Left renal pelvis (tissue), 4 donors: ENCODE results near the gene HSPA1L. TPM values are rescaled to one million over a fixed set of nuclear protein-coding genes. Genes with fewer than 3 reads are reported as not detected.

Experiments
- DNase-seq, 4 donors: peaks; one replicate each; pipeline ENCODE4 v3.0.0-alpha.2; 2013; ENCODE audit warnings: low read depth in 4 of 4, low spot score in 3 of 4
- polyA plus RNA-seq, 4 donors: library from polyadenylated mRNA; unstranded; fragments of 120-200 nt; gene quantifications; one replicate each; pipeline ENCODE4 v1.2.1, GENCODE V29; 2013; ENCODE audit not compliant: insufficient read length in 4 of 4

The HSPA1L gene
- polyA plus RNA-seq, 4 donors = 3.1 to 4.4 (median 3.7) TPM

DNA sequence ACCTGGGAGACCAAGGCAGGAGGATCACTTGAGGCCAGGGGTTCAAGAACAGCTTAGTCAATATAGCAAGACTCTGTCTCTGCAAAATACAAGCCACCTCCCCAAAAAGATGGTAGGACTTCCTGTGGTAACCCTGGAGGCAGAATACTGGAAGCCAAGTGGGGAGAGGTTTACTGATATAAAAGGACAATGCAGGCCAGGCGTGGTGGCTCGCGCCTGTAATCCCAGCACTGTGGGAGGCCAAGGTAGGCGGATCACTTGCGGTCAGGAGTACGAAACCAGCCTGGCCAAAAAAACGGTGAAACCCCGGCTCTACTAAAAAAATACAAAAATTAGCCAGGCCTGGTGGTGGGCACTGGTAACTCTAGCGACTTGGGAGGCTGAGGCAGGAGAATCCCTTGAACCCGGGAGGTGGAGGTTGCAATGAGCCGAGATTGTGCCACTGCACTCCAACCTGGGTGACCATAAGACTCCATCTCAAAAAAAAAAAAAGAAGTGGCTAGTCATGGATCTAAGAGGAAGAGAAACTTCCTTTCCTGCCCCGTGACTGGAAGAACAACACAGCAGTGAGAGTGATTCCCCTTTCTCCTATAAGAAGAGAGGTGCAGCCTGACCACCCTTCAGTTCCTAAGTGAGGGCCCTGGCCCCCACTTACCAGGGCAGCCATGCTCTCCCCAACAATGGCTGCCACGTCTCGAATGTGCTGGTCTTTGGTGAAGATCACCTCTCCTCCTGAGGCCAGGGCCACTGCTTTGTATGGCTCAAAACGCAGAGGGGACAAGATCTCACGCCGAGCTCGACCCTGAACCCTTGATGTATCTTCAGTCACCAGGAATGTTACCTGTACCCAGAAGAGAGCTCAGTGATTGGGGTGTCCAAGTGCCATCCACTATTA is 46.5 kb downstream of the HSPA1L start:
- DNase-seq = no peak

- no peak for DNase-seq
These were observed 47.9 kb downstream of the HSPA1L start for GRCh38 chr6:31767096-31767645.

DNA sequence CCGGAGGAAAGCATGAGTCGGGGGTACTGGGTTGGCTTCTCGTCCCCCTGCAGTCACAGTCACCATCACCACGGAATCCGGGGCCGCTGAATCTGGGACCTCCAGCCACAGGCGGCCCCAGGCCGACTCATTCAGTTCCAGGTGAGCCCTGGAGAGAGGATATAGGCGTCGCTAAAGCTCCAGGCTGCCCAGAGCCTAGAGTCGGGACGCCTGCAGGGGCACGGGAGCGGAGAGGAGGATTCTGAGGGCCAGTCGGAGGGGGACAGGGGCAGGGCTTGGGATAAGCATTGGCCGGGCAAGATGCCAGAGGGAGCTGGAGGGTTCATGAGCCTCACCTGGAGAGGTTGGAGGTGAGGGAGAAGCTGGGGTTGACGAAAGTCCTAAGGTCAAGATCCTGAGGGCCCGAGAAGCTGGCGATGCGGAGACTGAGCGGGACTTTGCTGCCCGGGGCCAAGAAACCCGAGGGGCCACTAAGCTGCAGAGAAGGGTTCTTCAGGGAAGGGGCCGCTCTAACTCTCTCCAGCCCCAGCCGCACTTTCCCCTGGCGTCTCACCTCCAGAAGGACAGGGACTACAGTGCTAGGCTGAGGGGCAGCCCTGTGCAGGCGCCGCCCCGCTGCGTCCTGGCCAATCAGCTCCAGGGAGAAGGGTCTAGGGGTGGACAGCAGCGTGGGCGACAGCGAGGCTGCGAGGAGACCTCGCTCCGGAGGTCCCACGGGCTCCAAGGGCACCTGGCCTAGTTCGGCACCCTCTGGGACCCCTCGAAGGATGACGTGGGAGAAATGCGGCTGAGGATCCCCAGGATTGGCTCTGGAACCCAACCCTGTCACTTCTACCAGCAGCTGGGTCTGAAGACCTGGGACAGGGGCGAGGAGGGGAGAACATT is 48.9 kb downstream of the HSPA1L start:
- no peak for DNase-seq

- DNase-seq = no peak
These were observed 49.5 kb downstream of the HSPA1L start for GRCh38 chr6:31765559-31765909.

GRCh38 chr6:31764198-31764597 is 50.9 kb downstream of the HSPA1L start:
- no peak for DNase-seq

DNA sequence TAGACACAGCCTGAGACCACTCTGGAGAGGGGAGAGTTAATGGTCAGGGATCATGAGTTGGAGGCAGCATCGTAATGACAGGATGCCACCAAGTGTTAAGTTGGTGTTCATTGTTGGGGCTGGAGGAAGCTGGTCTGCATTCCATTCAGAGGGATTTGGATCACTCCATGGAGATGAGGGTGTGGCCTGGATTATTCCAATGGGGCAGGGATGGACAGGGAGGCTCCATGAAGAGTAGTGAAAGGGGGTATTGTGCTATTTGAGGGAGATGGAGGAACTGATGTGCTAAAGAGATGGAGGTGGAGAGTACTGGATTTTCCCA is 51.5 kb downstream of the HSPA1L start:
- no peak for DNase-seq

- no peak for DNase-seq
These were observed 52.0 kb downstream of the HSPA1L start for GRCh38 chr6:31762878-31763618.

DNA sequence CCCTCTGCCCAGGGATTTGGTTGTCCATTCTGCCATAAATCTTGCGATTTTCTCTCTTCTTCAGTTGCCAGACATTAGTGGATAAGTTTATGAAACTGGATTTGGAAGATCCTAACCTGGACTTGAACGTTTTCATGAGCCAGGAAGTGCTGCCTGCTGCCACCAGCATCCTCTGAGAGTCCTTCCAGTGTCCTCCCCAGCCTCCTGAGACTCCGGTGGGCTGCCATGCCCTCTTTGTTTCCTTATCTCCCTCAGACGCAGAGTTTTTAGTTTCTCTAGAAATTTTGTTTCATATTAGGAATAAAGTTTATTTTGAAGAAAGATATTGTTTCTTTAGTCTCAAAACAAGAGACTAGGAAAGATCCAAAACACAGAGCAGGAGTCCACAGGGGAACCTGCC is 52.7 kb downstream of the HSPA1L start, which contains the start of gene SAPCD1:
Gene SAPCD1 (plus strand): TSS at position 301 of the 400 bp plus-strand sequence. CDS start 399 bp downstream, outside the sequence.
- no peak for DNase-seq

GRCh38 chr6:31761343-31761742 is 53.7 kb downstream of the HSPA1L start:
- DNase-seq = no peak

GRCh38 chr6:31760790-31761189 is 54.3 kb downstream of the HSPA1L start:
- no peak for DNase-seq

Other genes starting within 250 kb of the HSPA1L start
- gene LTA, start 243.0 kb downstream of the HSPA1L start, polyA plus RNA-seq = under 1 TPM; 0.23 to 0.43 (median 0.36) TPM
- gene TNF, start 239.7 kb downstream of the HSPA1L start, polyA plus RNA-seq = 1 to 10 TPM in 1 of 4 donors, under 1 TPM in 2, not detected in 1; 0.23 to 2.5 (median 0.29) TPM
- 1 to 10 TPM in 3 of 4 donors, under 1 TPM in 1; 0.66 to 2.0 (median 1.6) TPM for gene LTB, start 232.9 kb downstream of the HSPA1L start, polyA plus RNA-seq
- 10 to 100 TPM in 1 of 4 donors, 1 to 10 TPM in 3; 4.6 to 10.3 (median 4.9) TPM for gene LST1, start 229.0 kb downstream of the HSPA1L start, polyA plus RNA-seq
- gene NCR3, start 222.3 kb downstream of the HSPA1L start, polyA plus RNA-seq = under 1 TPM in 2 of 4 donors, not detected in 2; 0.17 to 0.20 TPM
- gene AIF1, start 200.0 kb downstream of the HSPA1L start, polyA plus RNA-seq = 10 to 100 TPM; 43.3 to 77.0 (median 73.6) TPM
- 100 to 1,000 TPM; 143 to 224 (median 174) TPM for gene PRRC2A, start 194.6 kb downstream of the HSPA1L start, polyA plus RNA-seq
- gene BAG6, start 162.6 kb downstream of the HSPA1L start, polyA plus RNA-seq = 100 to 1,000 TPM; 186 to 278 (median 241) TPM
- 100 to 1,000 TPM in 2 of 4 donors, 10 to 100 TPM in 2; 10.1 to 106 (median 83.8) TPM for gene APOM, start 159.4 kb downstream of the HSPA1L start, polyA plus RNA-seq
- gene C6orf47, start 154.5 kb downstream of the HSPA1L start, polyA plus RNA-seq = 10 to 100 TPM; 15.8 to 21.1 (median 19.0) TPM
- 10 to 100 TPM; 16.8 to 28.9 (median 24.9) TPM for gene GPANK1, start 150.3 kb downstream of the HSPA1L start, polyA plus RNA-seq
- 100 to 1,000 TPM; 184 to 243 (median 239) TPM for gene CSNK2B, start 149.2 kb downstream of the HSPA1L start, polyA plus RNA-seq
- 10 to 100 TPM; 16.6 to 28.7 (median 20.9) TPM for gene LY6G5B, start 145.3 kb downstream of the HSPA1L start, polyA plus RNA-seq
- gene LY6G5C, start 134.2 kb downstream of the HSPA1L start, polyA plus RNA-seq = 1 to 10 TPM; 1.6 to 5.9 (median 2.6) TPM
- gene ABHD16A, start 112.0 kb downstream of the HSPA1L start, polyA plus RNA-seq = 10 to 100 TPM; 50.1 to 67.5 (median 55.9) TPM
- 1 to 10 TPM in 1 of 4 donors, under 1 TPM in 2, not detected in 1; 0.30 to 1.5 (median 0.52) TPM for gene LY6G6F, start 108.4 kb downstream of the HSPA1L start, polyA plus RNA-seq
- gene LY6G6D, start 99.9 kb downstream of the HSPA1L start, polyA plus RNA-seq = not detected
- gene LY6G6C, start 93.5 kb downstream of the HSPA1L start, polyA plus RNA-seq = under 1 TPM in 3 of 4 donors, not detected in 1; 0.45 to 0.74 (median 0.63) TPM
- gene MPIG6B, start 91.9 kb downstream of the HSPA1L start, polyA plus RNA-seq = 1 to 10 TPM; 1.1 to 2.9 (median 1.4) TPM
- 100 to 1,000 TPM; 150 to 213 (median 182) TPM for gene DDAH2, start 86.0 kb downstream of the HSPA1L start, polyA plus RNA-seq
- gene CLIC1, start 78.8 kb downstream of the HSPA1L start, polyA plus RNA-seq = 100 to 1,000 TPM; 201 to 309 (median 278) TPM
- 10 to 100 TPM; 14.2 to 51.0 (median 25.2) TPM for gene MSH5, start 75.3 kb downstream of the HSPA1L start, polyA plus RNA-seq
- 10 to 100 TPM in 2 of 4 donors, 1 to 10 TPM in 2; 2.7 to 13.0 (median 7.9) TPM for gene SAPCD1, start 52.6 kb downstream of the HSPA1L start, polyA plus RNA-seq
- 10 to 100 TPM in 1 of 4 donors, 1 to 10 TPM in 3; 1.5 to 11.1 (median 5.5) TPM for gene VWA7, start 38.0 kb downstream of the HSPA1L start, polyA plus RNA-seq
- 10 to 100 TPM; 42.7 to 67.9 (median 60.0) TPM for gene VARS1, start 19.5 kb downstream of the HSPA1L start, polyA plus RNA-seq
- gene LSM2, start 8.3 kb downstream of the HSPA1L start, polyA plus RNA-seq = 10 to 100 TPM; 71.4 to 84.9 (median 84.3) TPM
- gene HSPA1A, start 260 bp upstream of the HSPA1L start, polyA plus RNA-seq = 100 to 1,000 TPM in 3 of 4 donors, 10 to 100 TPM in 1; 88.1 to 159 (median 116) TPM
- 100 to 1,000 TPM; 111 to 507 (median 160) TPM for gene HSPA1B, start 12.5 kb upstream of the HSPA1L start, polyA plus RNA-seq
- 10 to 100 TPM; 23.9 to 77.5 (median 69.9) TPM for gene NEU1, start 47.5 kb upstream of the HSPA1L start, polyA plus RNA-seq
- gene SLC44A4, start 63.7 kb upstream of the HSPA1L start, polyA plus RNA-seq = 10 to 100 TPM in 3 of 4 donors, 1 to 10 TPM in 1; 2.4 to 53.4 (median 41.4) TPM
- 10 to 100 TPM; 69.0 to 99.0 (median 77.6) TPM for gene EHMT2, start 82.4 kb upstream of the HSPA1L start, polyA plus RNA-seq
- 10 to 100 TPM; 17.7 to 28.9 (median 22.0) TPM for gene ZBTB12, start 86.8 kb upstream of the HSPA1L start, polyA plus RNA-seq
- 10 to 100 TPM in 1 of 4 donors, 1 to 10 TPM in 3; 3.1 to 12.4 (median 5.0) TPM for gene C2, start 112.4 kb upstream of the HSPA1L start, polyA plus RNA-seq
- gene CFB, start 130.8 kb upstream of the HSPA1L start, polyA plus RNA-seq = 10 to 100 TPM in 1 of 4 donors, 1 to 10 TPM in 3; 4.6 to 13.0 (median 6.7) TPM
- gene NELFE, start 143.7 kb upstream of the HSPA1L start, polyA plus RNA-seq = 10 to 100 TPM; 72.5 to 97.9 (median 84.9) TPM
- gene SKIC2, start 143.9 kb upstream of the HSPA1L start, polyA plus RNA-seq = 10 to 100 TPM; 33.1 to 51.5 (median 39.7) TPM
- 10 to 100 TPM; 22.6 to 37.5 (median 30.1) TPM for gene DXO, start 156.9 kb upstream of the HSPA1L start, polyA plus RNA-seq
- 10 to 100 TPM in 3 of 4 donors, 1 to 10 TPM in 1; 8.6 to 26.2 (median 15.2) TPM for gene C4A, start 166.8 kb upstream of the HSPA1L start, polyA plus RNA-seq
- 10 to 100 TPM; 10.3 to 27.3 (median 16.0) TPM for gene C4B, start 199.5 kb upstream of the HSPA1L start, polyA plus RNA-seq
- gene CYP21A2, start 223.1 kb upstream of the HSPA1L start, polyA plus RNA-seq = 1 to 10 TPM in 3 of 4 donors, under 1 TPM in 1; 0.76 to 1.4 (median 1.1) TPM